ENCODE measurements around the gene NAPG.

DNA sequence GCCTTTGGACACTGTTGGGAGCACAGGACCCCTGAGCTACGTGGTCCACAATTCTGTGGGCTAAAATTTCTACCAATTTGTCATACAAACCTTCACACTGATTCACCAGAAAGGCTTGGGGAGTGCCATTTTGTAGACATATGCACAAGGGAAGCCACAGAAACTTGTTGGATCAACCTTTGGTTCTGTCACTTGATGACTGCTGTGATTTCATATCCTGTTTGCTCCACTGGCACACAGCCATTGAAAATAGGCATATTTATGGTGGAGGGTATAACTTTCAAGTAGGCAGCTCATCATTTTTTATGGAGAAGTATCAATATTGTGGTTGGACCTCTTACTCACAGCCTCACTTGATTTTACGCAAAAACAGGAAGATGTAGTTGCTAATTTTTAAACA lies 10.5 kb downstream of the NAPG start:
- TF ChIP-seq, protein P1, sequence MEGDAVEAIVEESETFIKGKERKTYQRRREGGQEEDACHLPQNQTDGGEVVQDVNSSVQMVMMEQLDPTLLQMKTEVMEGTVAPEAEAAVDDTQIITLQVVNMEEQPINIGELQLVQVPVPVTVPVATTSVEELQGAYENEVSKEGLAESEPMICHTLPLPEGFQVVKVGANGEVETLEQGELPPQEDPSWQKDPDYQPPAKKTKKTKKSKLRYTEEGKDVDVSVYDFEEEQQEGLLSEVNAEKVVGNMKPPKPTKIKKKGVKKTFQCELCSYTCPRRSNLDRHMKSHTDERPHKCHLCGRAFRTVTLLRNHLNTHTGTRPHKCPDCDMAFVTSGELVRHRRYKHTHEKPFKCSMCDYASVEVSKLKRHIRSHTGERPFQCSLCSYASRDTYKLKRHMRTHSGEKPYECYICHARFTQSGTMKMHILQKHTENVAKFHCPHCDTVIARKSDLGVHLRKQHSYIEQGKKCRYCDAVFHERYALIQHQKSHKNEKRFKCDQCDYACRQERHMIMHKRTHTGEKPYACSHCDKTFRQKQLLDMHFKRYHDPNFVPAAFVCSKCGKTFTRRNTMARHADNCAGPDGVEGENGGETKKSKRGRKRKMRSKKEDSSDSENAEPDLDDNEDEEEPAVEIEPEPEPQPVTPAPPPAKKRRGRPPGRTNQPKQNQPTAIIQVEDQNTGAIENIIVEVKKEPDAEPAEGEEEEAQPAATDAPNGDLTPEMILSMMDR (IDR thresholded peaks at IDR 0.05; ENCODE audit: insufficient read depth, low read depth, low read length), result no peak
- no peak for TF ChIP-seq EZH2 (IDR thresholded peaks at IDR 0.05; ENCODE audit: insufficient read depth, low read length)

All from astrocyte (in vitro differentiated cells and primary cell).